Measurements from ENCODE around the gene GJB5. TPM values are rescaled to one million over a fixed set of nuclear protein-coding genes. Genes with fewer than 3 reads are reported as not detected.

The GJB5 gene
- total RNA-seq, 1 donor from 2014 or later, result not detected

DNA sequence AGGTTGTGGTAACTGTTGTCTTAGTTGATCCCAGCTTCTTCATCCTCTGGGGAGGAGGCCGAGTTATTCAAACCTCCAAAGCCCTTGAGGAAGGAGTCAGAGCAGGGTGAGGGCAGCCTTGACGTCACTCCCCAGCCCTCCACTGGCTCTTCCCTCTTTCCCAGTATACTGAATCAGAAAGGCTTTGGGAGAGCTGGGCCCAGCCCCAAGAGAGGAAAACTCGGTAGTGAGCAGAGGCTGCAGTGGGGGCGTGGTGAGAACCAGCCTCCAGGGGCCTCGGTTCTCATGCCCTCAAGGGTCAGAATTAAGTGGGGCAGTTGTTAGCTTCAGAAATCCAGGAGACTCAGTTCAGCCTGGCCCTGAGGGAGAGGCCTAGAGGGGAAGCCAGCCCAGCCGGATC, 36.1 kb downstream of the GJB5 start:
- DNase-seq (ENCODE audit: low spot score), result no peak
- no peaks in the 10 kb centered on the region for H3K9me3 Mint-ChIP-seq (ENCODE audit: unreplicated experiment)
- peaks cover 34% of the 10 kb centered on the region for H3K36me3 Mint-ChIP-seq (ENCODE audit: low read depth, unreplicated experiment)
- TF ChIP-seq, protein P1, sequence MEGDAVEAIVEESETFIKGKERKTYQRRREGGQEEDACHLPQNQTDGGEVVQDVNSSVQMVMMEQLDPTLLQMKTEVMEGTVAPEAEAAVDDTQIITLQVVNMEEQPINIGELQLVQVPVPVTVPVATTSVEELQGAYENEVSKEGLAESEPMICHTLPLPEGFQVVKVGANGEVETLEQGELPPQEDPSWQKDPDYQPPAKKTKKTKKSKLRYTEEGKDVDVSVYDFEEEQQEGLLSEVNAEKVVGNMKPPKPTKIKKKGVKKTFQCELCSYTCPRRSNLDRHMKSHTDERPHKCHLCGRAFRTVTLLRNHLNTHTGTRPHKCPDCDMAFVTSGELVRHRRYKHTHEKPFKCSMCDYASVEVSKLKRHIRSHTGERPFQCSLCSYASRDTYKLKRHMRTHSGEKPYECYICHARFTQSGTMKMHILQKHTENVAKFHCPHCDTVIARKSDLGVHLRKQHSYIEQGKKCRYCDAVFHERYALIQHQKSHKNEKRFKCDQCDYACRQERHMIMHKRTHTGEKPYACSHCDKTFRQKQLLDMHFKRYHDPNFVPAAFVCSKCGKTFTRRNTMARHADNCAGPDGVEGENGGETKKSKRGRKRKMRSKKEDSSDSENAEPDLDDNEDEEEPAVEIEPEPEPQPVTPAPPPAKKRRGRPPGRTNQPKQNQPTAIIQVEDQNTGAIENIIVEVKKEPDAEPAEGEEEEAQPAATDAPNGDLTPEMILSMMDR (IDR thresholded peaks at IDR 0.05; ENCODE audit: unreplicated experiment), result no peak
- peaks cover 32% of the 10 kb centered on the region for H3K27me3 Mint-ChIP-seq (ENCODE audit: unreplicated experiment)
- no peak overlapping the region for H3K4me3 Mint-ChIP-seq (ENCODE audit: unreplicated experiment)
- no peak overlapping the region for H3K27ac Mint-ChIP-seq (ENCODE audit: unreplicated experiment)
- H3K4me1 Mint-ChIP-seq (ENCODE audit: unreplicated experiment), result peaks cover 62% of the 10 kb centered on the region

DNA sequence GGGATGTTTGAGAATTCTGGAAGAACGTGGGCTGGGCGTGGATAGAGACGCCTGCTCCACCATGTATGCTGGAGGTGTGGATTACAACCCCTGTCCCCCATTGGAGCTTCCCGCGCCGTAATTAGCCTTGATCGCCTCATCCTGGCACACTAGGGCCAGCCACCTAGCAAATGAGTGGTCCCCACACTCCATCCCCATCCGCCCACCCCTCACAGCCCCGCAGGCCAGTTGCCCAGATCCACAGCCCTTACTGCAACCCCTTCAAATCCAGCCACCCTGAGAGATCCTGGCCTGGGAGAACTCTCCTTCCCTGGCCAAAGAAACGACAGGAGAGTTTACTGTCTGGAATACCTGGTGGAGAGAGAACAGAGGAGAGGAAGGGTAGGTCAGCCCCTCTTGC, 37.6 kb downstream of the GJB5 start:
- no peak for DNase-seq (ENCODE audit: low spot score)
- H3K4me1 Mint-ChIP-seq (ENCODE audit: unreplicated experiment), result peaks cover 64% of the 10 kb centered on the region
- H3K27ac Mint-ChIP-seq (ENCODE audit: unreplicated experiment), result no peak overlapping the region
- H3K4me3 Mint-ChIP-seq (ENCODE audit: unreplicated experiment), result peak overlapping the region; percentile 90
- no peaks in the 10 kb centered on the region for H3K9me3 Mint-ChIP-seq (ENCODE audit: unreplicated experiment)
- H3K36me3 Mint-ChIP-seq (ENCODE audit: low read depth, unreplicated experiment), result peaks cover 46% of the 10 kb centered on the region
- TF ChIP-seq, protein P1 (IDR thresholded peaks at IDR 0.05; ENCODE audit: unreplicated experiment), result no peak
- H3K27me3 Mint-ChIP-seq (ENCODE audit: unreplicated experiment), result peaks cover 27% of the 10 kb centered on the region

DNA sequence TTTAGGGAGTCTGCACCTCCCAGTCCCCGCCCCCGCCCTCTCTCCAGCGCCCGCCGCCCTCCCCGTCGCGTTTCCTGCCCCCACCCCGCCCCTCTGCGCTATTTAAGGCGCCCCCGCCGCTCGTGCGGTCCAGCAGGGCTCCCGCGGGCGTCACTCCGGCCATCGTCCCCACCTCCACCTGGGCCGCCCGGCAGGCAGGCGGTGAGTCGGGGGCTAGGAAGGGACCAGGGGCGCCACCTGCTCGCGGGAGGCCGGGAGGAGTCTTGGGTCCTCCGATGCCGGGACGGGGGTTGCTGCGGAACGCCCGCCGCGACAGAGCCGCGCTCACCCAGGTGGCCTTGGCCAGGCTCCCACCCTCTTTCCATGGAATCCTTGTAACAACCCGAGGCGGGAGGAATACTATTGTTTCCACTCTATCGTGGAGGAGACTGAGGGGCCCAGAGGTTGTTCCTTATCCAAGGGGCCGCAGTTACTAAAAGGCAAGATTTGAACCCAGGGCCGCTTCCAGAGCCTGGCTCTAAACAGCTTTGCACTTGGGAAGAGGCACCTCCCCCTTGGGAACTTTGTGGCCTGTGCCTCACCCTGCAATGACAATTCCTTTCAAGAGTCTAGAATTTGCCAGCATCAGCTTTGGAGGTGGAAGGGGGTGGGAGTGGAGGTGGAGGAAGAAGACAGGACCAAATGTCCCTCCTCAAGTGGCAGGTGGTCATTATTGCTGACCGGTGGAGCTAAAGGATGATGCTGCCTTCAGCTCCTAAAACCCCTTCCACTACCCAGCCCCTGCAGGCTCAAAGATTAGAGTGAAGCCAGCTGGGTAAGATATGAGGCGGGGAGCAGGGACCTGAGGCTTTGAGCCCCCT, 38.3 kb downstream of the GJB5 start, which contains the start of gene GJA4:
GJA4 (plus strand) TSS at position 132 of the 860 bp plus-strand sequence. CDS start 1,215 bp downstream, outside the sequence.
- Mint-ChIP-seq H3K36me3 (ENCODE audit: low read depth, unreplicated experiment) (peaks cover 49% of the 10 kb centered on the region), H3K4me1 (ENCODE audit: unreplicated experiment) (peaks cover 65% of the 10 kb centered on the region), H3K27me3 (ENCODE audit: unreplicated experiment) (peaks cover 27% of the 10 kb centered on the region), H3K27ac (ENCODE audit: unreplicated experiment) (no peak within 1 kb of the TSS), H3K4me3 (ENCODE audit: unreplicated experiment) (peak within 1 kb of the TSS; percentile 92), H3K9me3 (ENCODE audit: unreplicated experiment) (no peaks in the 10 kb centered on the region)
- TF ChIP-seq, protein P1 (IDR thresholded peaks at IDR 0.05; ENCODE audit: unreplicated experiment), result no peak
- DNase-seq (ENCODE audit: low spot score), result peak; percentile 26

DNA sequence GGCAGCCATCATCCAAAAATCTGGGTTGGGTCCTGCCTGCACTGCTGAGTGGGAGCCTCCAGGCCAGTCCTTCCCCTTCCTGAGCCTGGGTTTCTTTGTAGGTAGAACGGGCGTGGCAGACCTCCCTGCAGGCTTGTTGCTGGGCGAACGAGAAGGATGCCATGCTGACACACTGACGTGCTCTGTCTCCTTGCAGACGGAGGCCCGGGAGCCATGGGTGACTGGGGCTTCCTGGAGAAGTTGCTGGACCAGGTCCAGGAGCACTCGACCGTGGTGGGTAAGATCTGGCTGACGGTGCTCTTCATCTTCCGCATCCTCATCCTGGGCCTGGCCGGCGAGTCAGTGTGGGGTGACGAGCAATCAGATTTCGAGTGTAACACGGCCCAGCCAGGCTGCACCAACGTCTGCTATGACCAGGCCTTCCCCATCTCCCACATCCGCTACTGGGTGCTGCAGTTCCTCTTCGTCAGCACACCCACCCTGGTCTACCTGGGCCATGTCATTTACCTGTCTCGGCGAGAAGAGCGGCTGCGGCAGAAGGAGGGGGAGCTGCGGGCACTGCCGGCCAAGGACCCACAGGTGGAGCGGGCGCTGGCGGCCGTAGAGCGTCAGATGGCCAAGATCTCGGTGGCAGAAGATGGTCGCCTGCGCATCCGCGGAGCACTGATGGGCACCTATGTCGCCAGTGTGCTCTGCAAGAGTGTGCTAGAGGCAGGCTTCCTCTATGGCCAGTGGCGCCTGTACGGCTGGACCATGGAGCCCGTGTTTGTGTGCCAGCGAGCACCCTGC, 39.3 kb downstream of the GJB5 start:
- H3K4me3 Mint-ChIP-seq (ENCODE audit: unreplicated experiment), result peak overlapping the region; percentile 92
- peaks cover 65% of the 10 kb centered on the region for H3K4me1 Mint-ChIP-seq (ENCODE audit: unreplicated experiment)
- no peaks in the 10 kb centered on the region for H3K9me3 Mint-ChIP-seq (ENCODE audit: unreplicated experiment)
- TF ChIP-seq, protein P1 (IDR thresholded peaks at IDR 0.05; ENCODE audit: unreplicated experiment), result no peak
- no peak for DNase-seq (ENCODE audit: low spot score)
- no peak overlapping the region for H3K27ac Mint-ChIP-seq (ENCODE audit: unreplicated experiment)
- peaks cover 55% of the 10 kb centered on the region for H3K36me3 Mint-ChIP-seq (ENCODE audit: low read depth, unreplicated experiment)
- peaks cover 27% of the 10 kb centered on the region for H3K27me3 Mint-ChIP-seq (ENCODE audit: unreplicated experiment)

Measured in endothelial cell (in vitro differentiated cells).